H1 (cell line): Measurements from ENCODE around the gene ZNF304. TPM values are rescaled to one million over a fixed set of nuclear protein-coding genes. Genes with fewer than 3 reads are reported as not detected.

Experiments
- CTCF ChIA-PET: fragments of 300-600 bp; sonication (Branson Sonifier 250); formaldehyde crosslinking; loops from one replicate; lab custom pipeline; 2021; ENCODE audit not compliant: partially characterized antibody; lab: Charles Lee
- POLR2A ChIA-PET: fragments of 300-600 bp; sonication (Branson Sonifier 250); formaldehyde crosslinking; loops from one replicate; lab custom pipeline; 2021; ENCODE audit warnings: inconsistent platforms; ENCODE audit not compliant: partially characterized antibody; lab: Charles Lee
- DNase-seq, 2 experiments: peaks; one replicate each; pipeline versions ENCODE4 v3.0.0 to v3.0.0-alpha.2; 2010 to 2022; ENCODE audit warnings: low spot score in 2 of 2, low read depth in 1 of 2, mixed read lengths in 1 of 2
- FAIRE-seq: peaks from 2 replicates; lab custom pipeline; 2011; peaks lifted over from hg19 to GRCh38; lab: Jason Lieb, UNC
- H2AFZ ChIP-seq: 2 replicates; pipeline ENCODE4 v1.8.1; 2012; ENCODE audit warnings: low read length, inconsistent platforms
- H2AK5ac ChIP-seq: 2 replicates; pipeline ENCODE4 v1.6.1; 2013; ENCODE audit warnings: low read depth, low read length
- H2BK120ac ChIP-seq: replicated peaks from 2 replicates; pipeline ENCODE3; 2013; ENCODE audit warnings: low read depth, low read length, inconsistent platforms
- H2BK12ac ChIP-seq: 2 replicates; pipeline ENCODE4 v1.6.1; 2013; ENCODE audit warnings: low read depth, low read length
- H2BK15ac ChIP-seq: 2 replicates; pipeline ENCODE4 v1.6.1; 2013; ENCODE audit warnings: low read length
- H2BK20ac ChIP-seq: 2 replicates; pipeline ENCODE4 v1.6.1; 2013; ENCODE audit warnings: low read length
- H2BK5ac ChIP-seq: 2 replicates; pipeline ENCODE4 v1.6.1; 2013; ENCODE audit warnings: low read depth, low read length
- H3K14ac ChIP-seq: 2 replicates; pipeline ENCODE4 v1.6.1; 2013; ENCODE audit warnings: inconsistent platforms; ENCODE audit not compliant: insufficient read length
- H3K18ac ChIP-seq: 2 replicates; pipeline ENCODE4 v1.6.1; 2013; ENCODE audit warnings: low read length; ENCODE audit errors: extremely low read depth
- H3K23ac ChIP-seq: 2 replicates; pipeline ENCODE4 v1.6.1; 2013; ENCODE audit warnings: inconsistent platforms; ENCODE audit not compliant: insufficient read length
- H3K23me2 ChIP-seq: 2 replicates; pipeline ENCODE4 v1.6.1; 2013; ENCODE audit warnings: low read depth, low read length
- H3K27ac ChIP-seq: 2 replicates; pipeline ENCODE4 v1.6.1; 2011; ENCODE audit warnings: low read depth, low read length, inconsistent platforms
- H3K27me3 ChIP-seq, 4 experiments: replicated peaks in 1 of 4; 1 replicate in 1 of 4; 2 replicates in 3 of 4; pipeline versions ENCODE4 v1.6.1 to v1.8.1; 2011 to 2013; ENCODE audit warnings: low read length in 3 of 4, mild to moderate bottlenecking in 3 of 4, inconsistent platforms in 2 of 4, mixed read lengths in 2 of 4, moderate library complexity in 1 of 4; ENCODE audit not compliant: control insufficient read depth in 3 of 4, insufficient read depth in 3 of 4; ENCODE audit errors: extremely low read depth in 1 of 4
- H3K36me3 ChIP-seq, 4 experiments: 2 replicates each; pipeline versions ENCODE4 v1.6.1 to v1.8.1; 2011 to 2013; ENCODE audit warnings: mild to moderate bottlenecking in 4 of 4, low read length in 3 of 4, moderate library complexity in 2 of 4, control low read depth in 1 of 4, inconsistent platforms in 1 of 4; ENCODE audit not compliant: insufficient read depth in 4 of 4, control insufficient read depth in 2 of 4
- H3K4ac ChIP-seq: replicated peaks from 2 replicates; pipeline ENCODE3; 2013; ENCODE audit warnings: low read length, low read depth, mixed read lengths, inconsistent platforms; ENCODE audit not compliant: insufficient read length
- H3K4me1 ChIP-seq, 4 experiments: replicated peaks in 1 of 4; 1 replicate in 1 of 4; 2 replicates in 3 of 4; pipeline versions ENCODE4 v1.6.1 to v1.8.1; 2011 to 2013; ENCODE audit warnings: low read length in 3 of 4, inconsistent platforms in 2 of 4, mixed read lengths in 1 of 4; ENCODE audit not compliant: insufficient read depth in 4 of 4, control insufficient read depth in 3 of 4
- H3K4me2 ChIP-seq, 2 experiments: 2 replicates each; pipeline versions ENCODE4 v1.6.1 to v1.8.1; 2011 to 2013; ENCODE audit warnings: low read depth in 2 of 2, low read length in 2 of 2, control low read depth in 1 of 2, inconsistent platforms in 1 of 2, mild to moderate bottlenecking in 1 of 2; ENCODE audit not compliant: insufficient read depth in 1 of 2
- H3K4me3 ChIP-seq, 4 experiments: fragments of 200-600, 300-600 bp in 1 of 4; sonication (generic), shearing (Covaris generic), sonication (Bioruptor Twin) in 1 of 4; 2 replicates each; pipeline versions ENCODE4 v1.5.1 to v1.8.1; 2011 to 2016; ENCODE audit warnings: low read length in 4 of 4, low read depth in 3 of 4, control low read depth in 2 of 4, inconsistent platforms in 2 of 4, mild to moderate bottlenecking in 2 of 4, mixed read lengths in 1 of 4, moderate library complexity in 1 of 4; ENCODE audit not compliant: insufficient read depth in 2 of 4; ENCODE audit errors: extremely low read depth in 1 of 4
- H3K56ac ChIP-seq: replicated peaks from 2 replicates; pipeline ENCODE3; 2013; ENCODE audit warnings: low read depth, mild to moderate bottlenecking, mixed read lengths, low read length, inconsistent platforms; ENCODE audit not compliant: insufficient read length
- H3K79me1 ChIP-seq: 2 replicates; pipeline ENCODE4 v1.6.1; 2013; ENCODE audit warnings: low read depth, low read length, control low read depth
- H3K79me2 ChIP-seq, 2 experiments: 2 replicates each; pipeline versions ENCODE4 v1.6.1 to v1.8.1; 2012 to 2013; ENCODE audit warnings: low read length in 2 of 2, mild to moderate bottlenecking in 2 of 2, inconsistent platforms in 1 of 2; ENCODE audit not compliant: insufficient read depth in 2 of 2, control insufficient read depth in 1 of 2
- H3K9ac ChIP-seq, 4 experiments: replicated peaks in 1 of 4; 1 replicate in 1 of 4; 2 replicates in 3 of 4; pipeline versions ENCODE4 v1.6.1 to v1.8.1; 2011 to 2013; ENCODE audit warnings: low read depth in 3 of 4, low read length in 3 of 4, control low read depth in 2 of 4, mild to moderate bottlenecking in 2 of 4, moderate library complexity in 2 of 4, inconsistent platforms in 1 of 4; ENCODE audit errors: extremely low read depth in 1 of 4
- H3K9me3 ChIP-seq, 2 experiments: 2 replicates each; pipeline versions ENCODE4 v1.6.1 to v1.8.1; 2012 to 2013; ENCODE audit warnings: mild to moderate bottlenecking in 2 of 2, moderate library complexity in 2 of 2, control low read depth in 1 of 2, inconsistent platforms in 1 of 2, low read depth in 1 of 2, low read length in 1 of 2, mixed read lengths in 1 of 2; ENCODE audit not compliant: insufficient read depth in 2 of 2
- H4K20me1 ChIP-seq, 2 experiments: replicated peaks in 1 of 2; 2 replicates each; pipeline versions ENCODE3 to v1.8.1; 2011 to 2013; ENCODE audit warnings: inconsistent platforms in 2 of 2, low read length in 2 of 2, mild to moderate bottlenecking in 1 of 2; ENCODE audit not compliant: insufficient read depth in 2 of 2, control insufficient read depth in 1 of 2
- H4K5ac ChIP-seq: 2 replicates; pipeline ENCODE4 v1.6.1; 2013; ENCODE audit warnings: low read length, low read depth, mixed read lengths, inconsistent platforms; ENCODE audit not compliant: insufficient read length
- H4K8ac ChIP-seq: 2 replicates; pipeline ENCODE4 v1.8.0; 2013; ENCODE audit warnings: mild to moderate bottlenecking, moderate library complexity, low read length, inconsistent platforms; ENCODE audit not compliant: insufficient read depth; ENCODE audit errors: extremely low read depth
- H4K91ac ChIP-seq: replicated peaks from 2 replicates; pipeline ENCODE3; 2013; ENCODE audit warnings: low read length, mixed read lengths, inconsistent platforms; ENCODE audit not compliant: insufficient read length
- BACH1 ChIP-seq: IDR thresholded peaks from 2 replicates; pipeline ENCODE4 v1.6.1; 2012; ENCODE audit warnings: low read length, improper control_type of control experiment
- CEBPB ChIP-seq: IDR thresholded peaks from 2 replicates; pipeline ENCODE4 v1.6.1; 2012; ENCODE audit warnings: low read depth, low read length
- CHD2 ChIP-seq: IDR thresholded peaks from 2 replicates; pipeline ENCODE4 v1.6.1; 2012; ENCODE audit warnings: low read length, improper control_type of control experiment
- POLR2AphosphoS5 ChIP-seq: IDR thresholded peaks from 2 replicates; pipeline ENCODE4 v1.6.1; 2011; ENCODE audit warnings: low read depth, low read length
- SIN3A ChIP-seq, 2 experiments: IDR thresholded peaks in 1 of 2; conservative IDR thresholded peaks in 1 of 2; 2 replicates each; pipeline ENCODE4 v1.6.1; 2011 to 2012; ENCODE audit warnings: low read length in 2 of 2, improper control_type of control experiment in 1 of 2, low read depth in 1 of 2, mild to moderate bottlenecking in 1 of 2
- SP4 ChIP-seq: IDR thresholded peaks from 2 replicates; pipeline ENCODE4 v1.6.1; 2012; ENCODE audit warnings: low read length, inconsistent platforms
- ZNF274 ChIP-seq: IDR thresholded peaks from 2 replicates; pipeline ENCODE4 v1.7.0; 2012; ENCODE audit warnings: low read length, borderline replicate concordance; ENCODE audit errors: extremely low read depth
- polyA plus RNA-seq, 7 experiments: library from polyadenylated mRNA; depleted of rRNA in 3 of 7; stranded (reverse) in 5 of 7; unstranded in 2 of 7; fragments of >200 nt in 5 of 7; fragments of 200-250 nt in 2 of 7; gene quantifications; 1 replicate in 5 of 7; 2 replicates in 1 of 7; 4 replicates in 1 of 7; pipeline versions ENCODE4 v1.2.1 to v1.2.3, GENCODE V29; 2011 to 2013; ENCODE audit warnings: missing spikeins in 2 of 7, mixed read lengths in 2 of 7
- total RNA-seq: library from RNA; stranded (reverse); fragmentation: NEBNext Ultra II Directional; extraction: Animal tissue kit (Norgen Biotek cat#: 25700); gene quantifications from 2 replicates; pipeline ENCODE4 v1.2.1, GENCODE V29; 2021
- TF ChIP-seq, protein P1 (sequence below): IDR thresholded peaks from 2 replicates; pipeline ENCODE4 v1.6.1; 2012; ENCODE audit warnings: inconsistent platforms
- TF ChIP-seq, protein P2 (sequence below): IDR thresholded peaks from 2 replicates; pipeline ENCODE4 v1.6.1; 2011; ENCODE audit warnings: low read depth, mild to moderate bottlenecking, low read length; ENCODE audit not compliant: insufficient read depth

ZNF304 gene
- total and polyA plus RNA-seq, 2 of the 8 experiments (the other 6 are each of a cell fraction or from before 2014, with no cell fraction given) = 4.3 to 10.5 TPM

DNA sequence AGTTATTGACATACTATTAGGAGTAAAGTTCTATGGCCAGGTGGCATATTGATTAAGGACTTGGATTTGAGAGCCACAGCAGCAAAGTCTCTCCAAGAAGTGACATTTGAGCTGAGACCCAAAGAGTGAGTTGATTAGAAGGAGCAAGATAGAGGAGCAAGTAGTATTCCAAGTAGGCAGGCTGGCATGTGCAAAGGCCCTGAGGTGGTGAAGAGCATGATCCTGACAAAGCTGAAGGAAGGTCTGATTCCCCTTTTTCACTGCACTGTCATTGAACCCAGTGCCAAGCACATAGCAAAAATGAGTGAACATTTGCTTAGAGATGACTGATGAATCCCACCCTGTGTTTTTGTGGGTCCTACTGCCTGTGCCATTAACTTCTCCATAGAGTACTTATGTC, 26.1 kb upstream of the ZNF304 start:
- Histone ChIP-seq H2AK5ac (no peak overlapping the region), H3K23ac (no peak overlapping the region), H3K4me2 (no peak overlapping the region), H2BK120ac (no peak overlapping the region), H3K4me3 (no peak overlapping the region), H3K27me3 (no peaks in the 10 kb centered on the region), H3K9ac (no peak overlapping the region), H2AFZ (no peak overlapping the region), H3K36me3 (peaks cover 19 to 47% (median 35%) of the 10 kb centered on the region in 4 experiments; a peak in 7 of 8 replicates), H3K9me3 (no peaks in the 10 kb centered on the region), H3K14ac (no peak overlapping the region), H2BK5ac (no peak overlapping the region), H3K4me1 (peaks cover 0 to 2% (median 0%) of the 10 kb centered on the region in 4 experiments; a peak in 3 of 7 replicates), H3K79me2 (peaks cover 11 to 29% of the 10 kb centered on the region in 2 experiments), H4K8ac (no peak overlapping the region), H4K5ac (no peak overlapping the region), H3K56ac (no peak overlapping the region), H2BK20ac (no peak overlapping the region), H4K20me1 (peaks cover 0 to 12% of the 10 kb centered on the region in 2 experiments), H4K91ac (no peak overlapping the region), H3K23me2 (peaks cover 7% of the 10 kb centered on the region), H2BK12ac (no peak overlapping the region), H3K4ac (no peak overlapping the region), H3K27ac (no peak overlapping the region), H3K79me1 (peaks cover 12% of the 10 kb centered on the region), H3K18ac (no peak overlapping the region), H2BK15ac (no peak overlapping the region)
- CTCF ChIA-PET = interaction anchor here (0.7 to 1.5 kb wide), 2 partner anchors 22 to 1268 kb away, joined by 3 to 4 read pairs; no protein-coding TSS in a partner anchor
- DNase-seq (no peak), FAIRE-seq (no peak)
- POLR2A ChIA-PET = interaction anchor here (1.1 kb wide), 1 partner anchor 9 kb away, joined by 4 read pairs; no protein-coding TSS in a partner anchor
- no peak for TF ChIP-seq POLR2AphosphoS5
- no peak for TF ChIP-seq ZNF274
- TF ChIP-seq BACH1 = no peak
- TF ChIP-seq CHD2 = no peak
- TF ChIP-seq SP4 = no peak
- TF ChIP-seq, protein P1, sequence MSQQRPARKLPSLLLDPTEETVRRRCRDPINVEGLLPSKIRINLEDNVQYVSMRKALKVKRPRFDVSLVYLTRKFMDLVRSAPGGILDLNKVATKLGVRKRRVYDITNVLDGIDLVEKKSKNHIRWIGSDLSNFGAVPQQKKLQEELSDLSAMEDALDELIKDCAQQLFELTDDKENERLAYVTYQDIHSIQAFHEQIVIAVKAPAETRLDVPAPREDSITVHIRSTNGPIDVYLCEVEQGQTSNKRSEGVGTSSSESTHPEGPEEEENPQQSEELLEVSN = no peak
- no peak for TF ChIP-seq CEBPB
- no peak for TF ChIP-seq SIN3A (conservative IDR thresholded peaks at IDR 0.05 in 1 of 2, IDR thresholded peaks at IDR 0.05 in 1 of 2; ENCODE audit: low read depth in 1 of 2, low read length in 2 of 2)
- TF ChIP-seq, protein P2, sequence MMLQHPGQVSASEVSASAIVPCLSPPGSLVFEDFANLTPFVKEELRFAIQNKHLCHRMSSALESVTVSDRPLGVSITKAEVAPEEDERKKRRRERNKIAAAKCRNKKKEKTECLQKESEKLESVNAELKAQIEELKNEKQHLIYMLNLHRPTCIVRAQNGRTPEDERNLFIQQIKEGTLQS = no peak
